Glutamatergic neuron (in vitro differentiated cells): Measurements from ENCODE around the gene CFDP1. TPM values are rescaled to one million over a fixed set of nuclear protein-coding genes. Genes with fewer than 3 reads are reported as not detected.

ENCODE experiments used
- DNase-seq: peaks from one replicate; pipeline ENCODE4 v3.0.0; 2022
- H3K27ac Mint-ChIP-seq: one replicate; pipeline ENCODE4 v1.8.0; 2020; ENCODE audit warnings: mild to moderate bottlenecking, mixed read lengths, inconsistent platforms; ENCODE audit not compliant: unreplicated experiment
- H3K27me3 Mint-ChIP-seq: one replicate; pipeline ENCODE4 v1.8.0; 2020; ENCODE audit warnings: mild to moderate bottlenecking, moderate library complexity, mixed read lengths, inconsistent platforms; ENCODE audit not compliant: unreplicated experiment
- H3K36me3 Mint-ChIP-seq: one replicate; pipeline ENCODE4 v1.8.0; 2020; ENCODE audit warnings: mild to moderate bottlenecking, mixed read lengths, inconsistent platforms; ENCODE audit not compliant: unreplicated experiment
- H3K4me1 Mint-ChIP-seq: one replicate; pipeline ENCODE4 v1.8.0; 2020; ENCODE audit warnings: mild to moderate bottlenecking, low read depth, mixed read lengths, inconsistent platforms; ENCODE audit not compliant: unreplicated experiment
- H3K4me3 Mint-ChIP-seq: one replicate; pipeline ENCODE4 v1.8.0; 2020; ENCODE audit warnings: mild to moderate bottlenecking, mixed read lengths, inconsistent platforms; ENCODE audit not compliant: unreplicated experiment
- H3K9me3 Mint-ChIP-seq: one replicate; pipeline ENCODE4 v1.8.0; 2020; ENCODE audit warnings: mild to moderate bottlenecking, moderate library complexity, mixed read lengths, inconsistent platforms; ENCODE audit not compliant: unreplicated experiment
- CTCF ChIP-seq: fragments of 200-600 bp; sonication (generic); IDR thresholded peaks from one replicate; pipeline ENCODE4 v1.5.0; 2021; ENCODE audit not compliant: partially characterized antibody, unreplicated experiment
- total RNA-seq: library from RNA; stranded (reverse); fragmentation: NEBNext Ultra II Directional; extraction: Animal tissue kit (Norgen Biotek cat#: 25700); gene quantifications from one replicate; pipeline ENCODE4 v1.2.1, GENCODE V29; 2021; ENCODE audit not compliant: unreplicated experiment

CFDP1 gene
- total RNA-seq, 1 donor from 2014 or later: 60.1 TPM

GRCh38 chr16:75244225-75244809 is 189.0 kb downstream of the CFDP1 start:
- Mint-ChIP-seq H3K9me3 (peaks cover 30% of the 10 kb centered on the region), H3K4me1 (peaks cover 50% of the 10 kb centered on the region), H3K27ac (peak overlapping the region; percentile 90), H3K4me3 (peak overlapping the region; percentile 60), H3K27me3 (peaks cover 29% of the 10 kb centered on the region), H3K36me3 (no peaks in the 10 kb centered on the region)
- DNase-seq: no peak
- TF ChIP-seq CTCF: no peak

Other genes starting within 250 kb of the CFDP1 start
- not detected for gene CTRB2, start 226.3 kb downstream of the CFDP1 start, total RNA-seq
- gene CTRB1, start 214.5 kb downstream of the CFDP1 start, total RNA-seq: not detected
- gene BCAR1, start 181.9 kb downstream of the CFDP1 start, total RNA-seq: 212 TPM
- gene TMEM170A, start 31.2 kb upstream of the CFDP1 start, total RNA-seq: 30.6 TPM
- gene CHST6, start 61.9 kb upstream of the CFDP1 start, total RNA-seq: 4.0 TPM
- 0.64 TPM for gene CHST5, start 102.6 kb upstream of the CFDP1 start, total RNA-seq
- 14.1 TPM for gene TMEM231, start 122.7 kb upstream of the CFDP1 start, total RNA-seq
- 208 TPM for gene GABARAPL2, start 132.9 kb upstream of the CFDP1 start, total RNA-seq
- 80.1 TPM for gene ADAT1, start 189.8 kb upstream of the CFDP1 start, total RNA-seq
- 97.4 TPM for gene KARS1, start 214.2 kb upstream of the CFDP1 start, total RNA-seq
- 137 TPM for gene TERF2IP, start 214.3 kb upstream of the CFDP1 start, total RNA-seq
- gene CPHXL2, start 243.5 kb upstream of the CFDP1 start, total RNA-seq: not detected